Liver (tissue), 3 donors: ENCODE measurements around the gene PTPRN2.

Experiments
- CTCF ChIP-seq: fragments of 150-350 bp; IDR thresholded peaks from 2 replicates; pipeline ENCODE4 v1.5.1; 2017; ENCODE audit warnings: improper control_type of control experiment, low read depth, low read length; ENCODE audit not compliant: missing input control
- EGR1 ChIP-seq, 2 donors: IDR thresholded peaks; 2 replicates each; pipeline ENCODE4 v1.6.1; 2016 to 2018; ENCODE audit warnings: antibody characterized with exemption in 2 of 2, low read depth in 2 of 2
- FOXA1 ChIP-seq: IDR thresholded peaks from 2 replicates; pipeline ENCODE4 v1.6.1; 2016; ENCODE audit warnings: antibody characterized with exemption
- RXRA ChIP-seq, 2 donors: IDR thresholded peaks; 2 replicates each; pipeline ENCODE4 v1.6.1; 2017 to 2018; ENCODE audit warnings: antibody characterized with exemption in 2 of 2, mild to moderate bottlenecking in 1 of 2
- YY1 ChIP-seq: IDR thresholded peaks from 2 replicates; pipeline ENCODE4 v1.6.1; 2016; ENCODE audit warnings: antibody characterized with exemption, mild to moderate bottlenecking
- ZBTB33 ChIP-seq: IDR thresholded peaks from 2 replicates; pipeline ENCODE4 v1.6.1; 2016; ENCODE audit warnings: antibody characterized with exemption
- donor health status: healthy.
- donor health status: healthy.

- TF ChIP-seq ZBTB33 (no peak), FOXA1 (no peak), EGR1 (IDR thresholded peaks at IDR 0.05; ENCODE audit: low read depth in 2 of 2) (no peak), YY1 (no peak), CTCF (no peak), RXRA (IDR thresholded peaks at IDR 0.05) (no peak)
Measured at GRCh38 chr7:158259141-158259540, 328.5 kb downstream of the PTPRN2 start.
